Esophagus squamous epithelium (tissue), 5 donors: ENCODE data around the gene TXN2. TPM values are rescaled to one million over a fixed set of nuclear protein-coding genes. Genes with fewer than 3 reads are reported as not detected.

Source experiments
- DNase-seq: peaks from one replicate; lab custom pipeline; 2025; lab: John Stamatoyannopoulos, UW
- H3K27ac ChIP-seq, 4 donors: fragments of 200-600 bp; sonication (generic); one replicate each; pipeline ENCODE4 v1.5.1; 2016 to 2019; ENCODE audit warnings: mild to moderate bottlenecking in 1 of 4
- H3K27me3 ChIP-seq, 4 donors: fragments of 200-600 bp; sonication (generic); 1 replicate in 3 of 4; 2 replicates in 1 of 4; pipeline versions ENCODE4 v1.5.1 to v1.6.0; 2017 to 2021; ENCODE audit warnings: antibody characterized with exemption in 1 of 4
- H3K36me3 ChIP-seq, 3 donors: fragments of 200-600 bp; sonication (generic); one replicate each; pipeline ENCODE4 v1.5.1; 2016 to 2019
- H3K4me1 ChIP-seq, 3 donors: fragments of 200-600 bp; sonication (generic); one replicate each; pipeline ENCODE4 v1.5.1; 2017 to 2019
- H3K4me3 ChIP-seq, 4 donors: fragments of 200-600 bp; sonication (generic); 1 replicate in 3 of 4; 2 replicates in 1 of 4; pipeline ENCODE4 v1.5.1; 2016 to 2019; ENCODE audit warnings: mild to moderate bottlenecking in 2 of 4, moderate library complexity in 1 of 4
- H3K9me3 ChIP-seq, 3 donors: fragments of 200-600 bp; sonication (generic); one replicate each; pipeline ENCODE4 v1.5.1; 2016 to 2019
- POLR2A ChIP-seq, 4 donors: fragments of 450-650 bp; IDR thresholded peaks; one replicate each; pipeline ENCODE4 v1.6.1; 2017; ENCODE audit warnings: antibody characterized with exemption in 4 of 4, mild to moderate bottlenecking in 4 of 4, moderate library complexity in 3 of 4
- WGBS, 2 donors: methylation state at CpG; one replicate each; pipeline ENCODE4 v1.1.5; 2018; 5-methylcytosine and 5-hydroxymethylcytosine counted together
- intact Hi-C: fragments of 100-400 bp; cut with DNase I; formaldehyde crosslinking; loops from one replicate; pipeline ENCODE4 v1.15.0; 2022
- total RNA-seq, 4 donors: library from RNA; depleted of rRNA; stranded (reverse); fragments of >200 nt; gene quantifications; one replicate each; pipeline ENCODE4 v1.1.0, GENCODE V29; 2016
- TF ChIP-seq, protein P1 (sequence below), 6 experiments: fragments of 450-650 bp in 4 of 6; fragments of 200-600 bp in 2 of 6; sonication (generic) in 2 of 6; IDR thresholded peaks; one replicate each; pipeline ENCODE4 v1.5.1; 2016 to 2019; ENCODE audit warnings: antibody characterized with exemption in 6 of 6, mild to moderate bottlenecking in 4 of 6, moderate library complexity in 4 of 6
- donor health status: DM: yes; HTN: yes; CAD: no.

Gene TXN2
- total RNA-seq, 4 donors from 2014 or later = 58.4 to 88.4 (median 72.3) TPM

DNA sequence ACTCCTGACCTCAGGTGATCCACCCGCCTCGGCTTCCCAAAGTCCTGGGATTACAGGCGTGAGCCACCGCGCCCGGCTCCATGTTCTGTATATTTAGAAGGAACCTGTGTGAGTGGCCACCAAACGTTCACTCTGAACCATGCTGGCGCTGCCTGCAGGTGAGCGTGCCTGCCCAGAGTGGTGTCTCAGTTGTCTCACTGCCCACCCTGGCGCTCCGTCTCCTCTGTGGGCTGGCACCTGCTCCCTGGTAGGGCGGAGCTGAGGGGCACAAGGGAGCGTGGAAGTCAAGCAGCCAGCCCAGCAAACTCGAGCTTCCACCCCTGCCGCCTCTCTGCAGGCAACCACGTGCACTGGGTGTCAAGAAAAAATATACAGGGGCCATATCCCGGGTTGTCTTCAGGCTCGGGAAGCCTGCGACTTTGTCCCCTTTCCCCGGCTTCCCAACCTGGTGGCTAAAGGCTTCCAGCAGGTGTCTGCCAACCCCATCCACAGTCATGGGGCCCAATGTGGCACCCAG, 16.7 kb downstream of the TXN2 start:
- no peaks in the 10 kb centered on the region for H3K9me3 ChIP-seq
- no peak for TF ChIP-seq POLR2A (IDR thresholded peaks at IDR 0.05)
- TF ChIP-seq, protein P1, sequence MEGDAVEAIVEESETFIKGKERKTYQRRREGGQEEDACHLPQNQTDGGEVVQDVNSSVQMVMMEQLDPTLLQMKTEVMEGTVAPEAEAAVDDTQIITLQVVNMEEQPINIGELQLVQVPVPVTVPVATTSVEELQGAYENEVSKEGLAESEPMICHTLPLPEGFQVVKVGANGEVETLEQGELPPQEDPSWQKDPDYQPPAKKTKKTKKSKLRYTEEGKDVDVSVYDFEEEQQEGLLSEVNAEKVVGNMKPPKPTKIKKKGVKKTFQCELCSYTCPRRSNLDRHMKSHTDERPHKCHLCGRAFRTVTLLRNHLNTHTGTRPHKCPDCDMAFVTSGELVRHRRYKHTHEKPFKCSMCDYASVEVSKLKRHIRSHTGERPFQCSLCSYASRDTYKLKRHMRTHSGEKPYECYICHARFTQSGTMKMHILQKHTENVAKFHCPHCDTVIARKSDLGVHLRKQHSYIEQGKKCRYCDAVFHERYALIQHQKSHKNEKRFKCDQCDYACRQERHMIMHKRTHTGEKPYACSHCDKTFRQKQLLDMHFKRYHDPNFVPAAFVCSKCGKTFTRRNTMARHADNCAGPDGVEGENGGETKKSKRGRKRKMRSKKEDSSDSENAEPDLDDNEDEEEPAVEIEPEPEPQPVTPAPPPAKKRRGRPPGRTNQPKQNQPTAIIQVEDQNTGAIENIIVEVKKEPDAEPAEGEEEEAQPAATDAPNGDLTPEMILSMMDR (IDR thresholded peaks at IDR 0.05) = no peak
- no peak overlapping the region for H3K4me3 ChIP-seq
- DNase-seq = no peak
- peaks cover 0 to 27% (median 3%) of the 10 kb centered on the region in 3 donors for H3K36me3 ChIP-seq
- intact Hi-C loops = no loop called here
- peaks cover 25 to 72% (median 38%) of the 10 kb centered on the region in 3 donors for H3K4me1 ChIP-seq
- no peaks in the 10 kb centered on the region for H3K27me3 ChIP-seq
- H3K27ac ChIP-seq = peak overlapping the region; percentile 84 to 92 (median 88)
- WGBS, 2 donors = 56 to 72% methylated on average over 4 to 7 of the region's 20 CpGs

DNA sequence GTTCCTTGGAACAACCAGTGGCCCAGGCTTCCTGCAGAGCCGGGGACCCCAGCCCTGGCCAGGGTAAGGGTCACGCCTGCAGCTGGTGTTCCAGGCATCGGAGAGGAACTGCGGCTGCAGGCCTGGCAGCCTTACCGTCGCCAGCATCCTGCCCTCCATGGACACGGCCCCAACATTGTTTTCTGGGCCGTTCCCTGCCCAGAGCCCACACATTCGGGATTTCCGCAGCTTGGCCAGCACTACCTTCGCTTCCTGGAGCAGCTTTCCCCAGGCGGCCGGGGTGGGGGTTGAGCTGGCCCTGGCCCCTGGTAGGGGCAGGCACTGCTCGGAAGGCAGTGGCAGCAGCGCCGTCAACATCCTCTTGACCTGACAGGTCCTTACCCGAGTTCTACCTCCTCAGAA, 17.7 kb downstream of the TXN2 start:
- Histone ChIP-seq H3K9me3 (no peaks in the 10 kb centered on the region), H3K4me1 (peaks cover 24 to 65% (median 38%) of the 10 kb centered on the region in 3 donors), H3K36me3 (peaks cover 0 to 21% (median 3%) of the 10 kb centered on the region in 3 donors), H3K27me3 (no peaks in the 10 kb centered on the region), H3K4me3 (no peak overlapping the region), H3K27ac (peak overlapping the region; percentile 84 to 92 (median 88))
- TF ChIP-seq, protein P1 (IDR thresholded peaks at IDR 0.05) = no peak
- no peak for TF ChIP-seq POLR2A (IDR thresholded peaks at IDR 0.05)
- DNase-seq = no peak
- intact Hi-C loops = no loop called here
- 60% methylated on average over 1 of the region's 17 CpGs; no CpG with 5 or more reads in 1 of the 2 donors for WGBS, 2 donors

DNA sequence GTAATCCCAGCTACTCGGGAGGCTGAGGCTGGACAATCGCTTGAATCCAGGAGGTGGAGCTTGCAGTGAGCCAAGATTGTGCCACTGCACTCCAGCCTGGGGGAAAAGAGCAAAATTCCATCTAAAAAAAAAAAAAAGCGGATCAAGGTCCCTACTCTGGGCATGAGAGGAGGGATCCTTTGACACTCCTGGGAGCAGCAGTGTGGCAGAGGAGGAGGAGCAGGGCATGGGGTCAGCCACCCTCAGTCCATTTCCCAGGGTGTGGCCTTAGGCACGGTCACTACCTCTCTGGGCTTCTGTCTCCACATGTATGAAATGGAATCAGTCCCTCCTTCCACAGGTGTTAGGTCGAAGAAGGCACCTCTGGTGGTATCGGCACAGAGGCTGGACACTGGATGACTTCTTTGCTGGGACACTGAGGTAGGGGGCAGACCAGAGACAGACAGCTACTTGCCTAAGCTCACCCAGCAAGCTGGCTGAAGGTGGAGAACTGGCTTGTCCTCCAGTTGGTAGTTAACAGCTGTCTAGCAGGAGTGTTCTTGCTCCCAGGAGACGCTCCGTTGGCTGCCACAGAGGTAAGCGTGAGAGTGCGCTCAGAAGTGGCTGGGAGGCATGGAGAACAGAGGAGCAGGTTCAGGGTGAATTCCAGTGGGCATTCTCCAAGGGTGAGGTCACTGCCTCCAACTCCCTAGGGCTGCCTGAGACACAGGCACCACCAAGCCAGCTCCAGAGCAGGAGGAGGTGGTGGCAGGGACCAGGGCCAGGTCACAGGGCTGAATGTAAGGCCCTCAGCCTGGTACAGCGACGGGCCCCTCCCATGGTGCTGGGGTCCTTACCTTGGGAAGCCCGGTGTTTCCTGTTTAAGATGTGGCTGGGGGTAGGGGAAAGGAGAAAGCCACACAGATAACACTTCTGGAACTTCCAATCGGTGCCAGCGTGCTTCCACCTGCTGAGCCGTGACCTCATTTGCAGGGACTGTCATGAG, 19.5 kb downstream of the TXN2 start:
- intact Hi-C loops = no loop called here
- TF ChIP-seq POLR2A (IDR thresholded peaks at IDR 0.05) = no peak
- TF ChIP-seq, protein P1 (IDR thresholded peaks at IDR 0.05) = no peak
- WGBS, 2 donors = 62 to 75% methylated on average over 8 to 11 of the region's 16 CpGs
- Histone ChIP-seq H3K4me3 (no peak overlapping the region), H3K36me3 (peaks cover 0 to 6% (median 0%) of the 10 kb centered on the region in 3 donors), H3K9me3 (no peaks in the 10 kb centered on the region), H3K4me1 (peaks cover 27 to 61% (median 39%) of the 10 kb centered on the region in 3 donors), H3K27me3 (no peaks in the 10 kb centered on the region), H3K27ac (peak overlapping the region; percentile 36 to 88 (median 85))
- no peak for DNase-seq

DNA sequence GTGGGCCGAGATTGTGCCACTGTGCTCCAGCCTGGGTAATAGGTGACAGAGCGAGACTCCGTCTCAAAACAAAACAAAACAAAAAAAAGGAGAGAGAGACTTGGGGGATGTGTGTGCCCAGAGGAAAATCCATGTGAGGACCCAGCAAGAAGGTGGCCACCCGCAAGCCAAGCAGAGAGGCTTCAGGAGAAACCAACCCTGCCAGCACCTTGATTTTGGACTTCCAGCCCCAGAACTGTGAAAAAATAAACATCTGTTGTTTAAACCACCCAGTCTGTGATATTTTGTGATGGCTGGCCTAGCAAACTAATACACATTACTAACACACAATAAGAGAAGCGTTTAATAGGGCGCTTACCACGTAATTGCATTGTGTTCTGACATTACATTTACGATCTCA, 21.2 kb downstream of the TXN2 start:
- H3K4me1 ChIP-seq = peaks cover 26 to 53% (median 40%) of the 10 kb centered on the region in 3 donors
- 95 to 97% methylated on average over 8 of the region's 8 CpGs for WGBS, 2 donors
- no peaks in the 10 kb centered on the region for H3K27me3 ChIP-seq
- peak overlapping the region in 2 of 4 donors; percentile 81 to 88 for H3K27ac ChIP-seq
- TF ChIP-seq, protein P1 (IDR thresholded peaks at IDR 0.05) = no peak
- TF ChIP-seq POLR2A (IDR thresholded peaks at IDR 0.05) = no peak
- no peak for DNase-seq
- H3K9me3 ChIP-seq = no peaks in the 10 kb centered on the region
- H3K4me3 ChIP-seq = no peak overlapping the region
- H3K36me3 ChIP-seq = no peaks in the 10 kb centered on the region
- intact Hi-C loops = no loop called here
